HEK293 (cell line): ENCODE measurements around the gene KCNA5.

ENCODE experiments used
- CTCF ChIA-PET: fragments of 350-600 bp; formaldehyde crosslinking; extraction: SDS; loops from one replicate; lab custom pipeline; 2021; ENCODE audit warnings: antibody characterized with exemption; lab: Yijun Ruan, JAX
- POLR2A ChIA-PET: fragments of 300-600 bp; formaldehyde crosslinking; extraction: SDS; loops from one replicate; lab custom pipeline; 2020; ENCODE audit warnings: antibody characterized with exemption, inconsistent platforms; lab: Yijun Ruan, JAX
- H3K27ac ChIP-seq: fragments of 200-500 bp; sonication (Bioruptor generic); 2 replicates; pipeline ENCODE4 v1.5.1; 2014; ENCODE audit warnings: low read depth, low read length, control low read depth, inconsistent platforms; ENCODE audit errors: extremely low read depth
- H3K36me3 ChIP-seq, 2 experiments: fragments of 200-500 bp in 1 of 2; sonication (Bioruptor generic) in 1 of 2; 1 replicate in 1 of 2; 2 replicates in 1 of 2; pipeline ENCODE4 v1.5.1; 2014 to 2017; ENCODE audit warnings: inconsistent platforms in 2 of 2, low read length in 2 of 2; ENCODE audit not compliant: control insufficient read depth in 2 of 2, insufficient read depth in 1 of 2
- H3K4me1 ChIP-seq: fragments of 200-500 bp; sonication (Bioruptor generic); 2 replicates; pipeline ENCODE4 v1.5.1; 2014; ENCODE audit warnings: mild to moderate bottlenecking, low read length, inconsistent platforms; ENCODE audit not compliant: control insufficient read depth, insufficient read depth
- H3K4me3 ChIP-seq: 2 replicates; pipeline ENCODE4 v1.5.1; 2011; ENCODE audit warnings: low read depth, mild to moderate bottlenecking, control low read depth, low read length, moderate library complexity
- H3K9me3 ChIP-seq: fragments of 200-500 bp; sonication (Bioruptor generic); 2 replicates; pipeline ENCODE4 v1.5.1; 2014; ENCODE audit warnings: low read depth, low read length, inconsistent platforms; ENCODE audit not compliant: control insufficient read depth, insufficient read depth
- GFI1B ChIP-seq: fragments of 450-650 bp; formaldehyde crosslinking; IDR thresholded peaks from 2 replicates; pipeline ENCODE4 v1.5.1; 2016; ENCODE audit warnings: missing biosample characterization, missing genetic modification characterization
- KLF1 ChIP-seq: fragments of 450-650 bp; formaldehyde crosslinking; IDR thresholded peaks from 2 replicates; pipeline ENCODE4 v1.5.1; 2016; ENCODE audit warnings: missing biosample characterization, missing genetic modification characterization
- OVOL3 ChIP-seq: fragments of 450-650 bp; formaldehyde crosslinking; IDR thresholded peaks from 2 replicates; pipeline ENCODE4 v1.5.1; 2016; ENCODE audit warnings: missing biosample characterization, missing genetic modification characterization
- REST ChIP-seq: fragments of 450-650 bp; formaldehyde crosslinking; IDR thresholded peaks from 2 replicates; pipeline ENCODE4 v1.5.1; 2016; ENCODE audit warnings: missing biosample characterization, missing genetic modification characterization
- SALL2 ChIP-seq: fragments of 450-650 bp; formaldehyde crosslinking; IDR thresholded peaks from 2 replicates; pipeline ENCODE4 v1.5.0; 2017; ENCODE audit warnings: missing biosample characterization, mild to moderate bottlenecking, missing genetic modification characterization, borderline replicate concordance
- SCRT2 ChIP-seq: fragments of 450-650 bp; formaldehyde crosslinking; IDR thresholded peaks from 2 replicates; pipeline ENCODE4 v1.5.1; 2016; ENCODE audit warnings: missing biosample characterization, missing genetic modification characterization
- SP3 ChIP-seq: fragments of 450-650 bp; formaldehyde crosslinking; IDR thresholded peaks from 2 replicates; pipeline ENCODE4 v1.5.1; 2016; ENCODE audit warnings: missing biosample characterization, missing genetic modification characterization
- TCF7L2 ChIP-seq: IDR thresholded peaks from 2 replicates; pipeline ENCODE4 v1.6.1; 2011; ENCODE audit warnings: low read depth, mild to moderate bottlenecking, inconsistent platforms, low read length, moderate library complexity, borderline replicate concordance
- TSHZ1 ChIP-seq: fragments of 450-650 bp; formaldehyde crosslinking; IDR thresholded peaks from 2 replicates; pipeline ENCODE4 v1.5.1; 2016; ENCODE audit warnings: missing biosample characterization, missing genetic modification characterization, borderline replicate concordance
- ZNF10 ChIP-seq: fragments of 450-650 bp; formaldehyde crosslinking; IDR thresholded peaks from 2 replicates; pipeline ENCODE4 v1.5.1; 2017; ENCODE audit warnings: missing biosample characterization, missing genetic modification characterization
- ZNF169 ChIP-seq: fragments of 450-650 bp; formaldehyde crosslinking; IDR thresholded peaks from 2 replicates; pipeline ENCODE4 v1.5.1; 2016; ENCODE audit warnings: missing biosample characterization, missing genetic modification characterization
- ZNF174 ChIP-seq: fragments of 450-650 bp; formaldehyde crosslinking; IDR thresholded peaks from 2 replicates; pipeline ENCODE4 v1.5.0; 2017; ENCODE audit warnings: missing biosample characterization, mild to moderate bottlenecking, missing genetic modification characterization
- ZNF214 ChIP-seq: fragments of 450-650 bp; formaldehyde crosslinking; IDR thresholded peaks from 2 replicates; pipeline ENCODE4 v1.5.1; 2017; ENCODE audit warnings: missing biosample characterization, mild to moderate bottlenecking, missing genetic modification characterization, borderline replicate concordance
- ZNF433 ChIP-seq: fragments of 450-650 bp; formaldehyde crosslinking; IDR thresholded peaks from 2 replicates; pipeline ENCODE4 v1.5.1; 2016; ENCODE audit warnings: missing biosample characterization, missing genetic modification characterization, low read depth
- ZNF449 ChIP-seq: fragments of 450-650 bp; formaldehyde crosslinking; IDR thresholded peaks from 2 replicates; pipeline ENCODE4 v1.5.1; 2017; ENCODE audit warnings: missing biosample characterization, mild to moderate bottlenecking, missing genetic modification characterization, moderate library complexity
- ZNF510 ChIP-seq: fragments of 450-650 bp; formaldehyde crosslinking; IDR thresholded peaks from 2 replicates; pipeline ENCODE4 v1.5.1; 2018; ENCODE audit warnings: mild to moderate bottlenecking, missing genetic modification characterization, missing biosample characterization; ENCODE audit not compliant: insufficient replicate concordance
- ZNF513 ChIP-seq: fragments of 450-650 bp; IDR thresholded peaks from 2 replicates; pipeline ENCODE4 v1.5.1; 2018; ENCODE audit warnings: missing biosample characterization, missing genetic modification characterization
- ZNF571 ChIP-seq: fragments of 450-650 bp; formaldehyde crosslinking; IDR thresholded peaks from 2 replicates; pipeline ENCODE4 v1.5.0; 2017; ENCODE audit warnings: missing biosample characterization, missing genetic modification characterization
- ZNF623 ChIP-seq: fragments of 450-650 bp; formaldehyde crosslinking; IDR thresholded peaks from 2 replicates; pipeline ENCODE4 v1.5.1; 2016; ENCODE audit warnings: missing biosample characterization, missing genetic modification characterization
- ZNF626 ChIP-seq: fragments of 450-650 bp; sonication (Bioruptor Pico); formaldehyde crosslinking; IDR thresholded peaks from 2 replicates; pipeline ENCODE4 v1.5.1; 2018; ENCODE audit warnings: missing biosample characterization, missing genetic modification characterization, inconsistent platforms
- ZNF660 ChIP-seq: fragments of 450-650 bp; IDR thresholded peaks from 2 replicates; pipeline ENCODE4 v1.5.1; 2018; ENCODE audit warnings: missing biosample characterization, mild to moderate bottlenecking, missing genetic modification characterization
- ZNF677 ChIP-seq: fragments of 450-650 bp; IDR thresholded peaks from 2 replicates; pipeline ENCODE4 v1.5.0; 2018; ENCODE audit warnings: missing biosample characterization, mild to moderate bottlenecking, missing genetic modification characterization, moderate library complexity
- ZNF704 ChIP-seq: fragments of 450-650 bp; formaldehyde crosslinking; IDR thresholded peaks from 2 replicates; pipeline ENCODE4 v1.5.1; 2016; ENCODE audit warnings: missing biosample characterization, missing genetic modification characterization
- ZNF791 ChIP-seq: fragments of 450-650 bp; formaldehyde crosslinking; IDR thresholded peaks from 2 replicates; pipeline ENCODE4 v1.5.1; 2016; ENCODE audit warnings: missing biosample characterization, missing genetic modification characterization

The KCNA5 gene

GRCh38 chr12:5016526-5016925 is 27.2 kb upstream of the KCNA5 start (continued):
- TF ChIP-seq ZNF626 (tag by site-specific recombination) (no peak), ZNF449 (tag by site-specific recombination) (no peak), SP3 (no peak), OVOL3 (tag by site-specific recombination) (no peak), ZNF169 (tag by site-specific recombination) (no peak), ZNF660 (tag by site-specific recombination) (no peak), ZNF10 (tag by site-specific recombination) (no peak)

- POLR2A ChIA-PET: no interaction called here
- no peaks in the 10 kb centered on the region for H3K4me1 ChIP-seq
- CTCF ChIA-PET: interaction anchor here (0.9 to 10.1 kb wide), 3 partner anchors 65 to 725 kb away, joined by 3 to 203 read pairs (median 7); no protein-coding TSS in a partner anchor
- H3K27ac ChIP-seq: no peak overlapping the region
- no peak overlapping the region for H3K4me3 ChIP-seq
- no peak for TF ChIP-seq ZNF791 (tag by site-specific recombination)
- TF ChIP-seq KLF1 (tag by site-specific recombination): no peak
- TF ChIP-seq SALL2 (tag by site-specific recombination): no peak
- TF ChIP-seq GFI1B (tag by site-specific recombination): no peak
- no peak for TF ChIP-seq TCF7L2
- no peak for TF ChIP-seq ZNF677 (tag by site-specific recombination)
- TF ChIP-seq ZNF513 (tag by site-specific recombination): no peak
- no peak for TF ChIP-seq ZNF433 (tag by site-specific recombination)
- TF ChIP-seq ZNF623 (tag by site-specific recombination): no peak
- TF ChIP-seq REST: no peak
- no peak for TF ChIP-seq OVOL3 (tag by site-specific recombination)
- TF ChIP-seq ZNF214 (tag by site-specific recombination): no peak
- no peak for TF ChIP-seq ZNF704 (tag by site-specific recombination)
- TF ChIP-seq TSHZ1: no peak
- TF ChIP-seq SCRT2 (tag by site-specific recombination): no peak
- TF ChIP-seq ZNF510 (tag by site-specific recombination): no peak
- TF ChIP-seq ZNF571 (tag by site-specific recombination): no peak
- no peak for TF ChIP-seq ZNF174 (tag by site-specific recombination)
- TF ChIP-seq, all 188 proteins: peak for 0
- H3K9me3 ChIP-seq: no peaks in the 10 kb centered on the region
- no peaks in the 10 kb centered on the region for H3K36me3 ChIP-seq
These were observed 25.9 kb upstream of the KCNA5 start for GRCh38 chr12:5017638-5018348.
